ENCODE measurements around the gene CCDC190.

CCDC190 gene

GRCh38 chr1:162904579-162904978 lies 43.6 kb upstream of the CCDC190 start:
- no peak for TF ChIP-seq CTCF (IDR thresholded peaks at IDR 0.05; ENCODE audit: low read depth, low read length, missing control alignments)
- no peak overlapping the region for H3K4me3 ChIP-seq (replicated peaks; ENCODE audit: low read depth, low read length)
- DNase-seq (ENCODE audit: extremely low read depth, low read depth) = no peak

GRCh38 chr1:162904023-162904422 lies 43.0 kb upstream of the CCDC190 start:
- DNase-seq (ENCODE audit: extremely low read depth, low read depth) = no peak
- no peak for TF ChIP-seq CTCF (IDR thresholded peaks at IDR 0.05; ENCODE audit: low read depth, low read length, missing control alignments)
- no peak overlapping the region for H3K4me3 ChIP-seq (replicated peaks; ENCODE audit: low read depth, low read length)

- no peak for DNase-seq (ENCODE audit: extremely low read depth, low read depth)
- no peak for TF ChIP-seq CTCF (IDR thresholded peaks at IDR 0.05; ENCODE audit: low read depth, low read length, missing control alignments)
- H3K4me3 ChIP-seq (replicated peaks; ENCODE audit: low read depth, low read length) = no peak overlapping the region
Observed at GRCh38 chr1:162903246-162903645, 42.3 kb upstream of the CCDC190 start.

GRCh38 chr1:162902416-162902815 lies 41.4 kb upstream of the CCDC190 start:
- DNase-seq (ENCODE audit: extremely low read depth, low read depth) = no peak
- no peak for TF ChIP-seq CTCF (IDR thresholded peaks at IDR 0.05; ENCODE audit: low read depth, low read length, missing control alignments)
- H3K4me3 ChIP-seq (replicated peaks; ENCODE audit: low read depth, low read length) = no peak overlapping the region

- TF ChIP-seq CTCF (IDR thresholded peaks at IDR 0.05; ENCODE audit: low read depth, low read length, missing control alignments) = no peak
- H3K4me3 ChIP-seq (replicated peaks; ENCODE audit: low read depth, low read length) = no peak overlapping the region
- no peak for DNase-seq (ENCODE audit: extremely low read depth, low read depth)
Observed at GRCh38 chr1:162901243-162901642, 40.3 kb upstream of the CCDC190 start.

GRCh38 chr1:162899422-162900146 lies 38.6 kb upstream of the CCDC190 start:
- DNase-seq (ENCODE audit: extremely low read depth, low read depth) = no peak

More at GRCh38 chr1:162899422-162900146, 38.6 kb upstream of the CCDC190 start:
- TF ChIP-seq CTCF (IDR thresholded peaks at IDR 0.05; ENCODE audit: low read depth, low read length, missing control alignments) = no peak
- no peak overlapping the region for H3K4me3 ChIP-seq (replicated peaks; ENCODE audit: low read depth, low read length)
